ENCODE results near the gene CCDC57.

Gene CCDC57

DNA sequence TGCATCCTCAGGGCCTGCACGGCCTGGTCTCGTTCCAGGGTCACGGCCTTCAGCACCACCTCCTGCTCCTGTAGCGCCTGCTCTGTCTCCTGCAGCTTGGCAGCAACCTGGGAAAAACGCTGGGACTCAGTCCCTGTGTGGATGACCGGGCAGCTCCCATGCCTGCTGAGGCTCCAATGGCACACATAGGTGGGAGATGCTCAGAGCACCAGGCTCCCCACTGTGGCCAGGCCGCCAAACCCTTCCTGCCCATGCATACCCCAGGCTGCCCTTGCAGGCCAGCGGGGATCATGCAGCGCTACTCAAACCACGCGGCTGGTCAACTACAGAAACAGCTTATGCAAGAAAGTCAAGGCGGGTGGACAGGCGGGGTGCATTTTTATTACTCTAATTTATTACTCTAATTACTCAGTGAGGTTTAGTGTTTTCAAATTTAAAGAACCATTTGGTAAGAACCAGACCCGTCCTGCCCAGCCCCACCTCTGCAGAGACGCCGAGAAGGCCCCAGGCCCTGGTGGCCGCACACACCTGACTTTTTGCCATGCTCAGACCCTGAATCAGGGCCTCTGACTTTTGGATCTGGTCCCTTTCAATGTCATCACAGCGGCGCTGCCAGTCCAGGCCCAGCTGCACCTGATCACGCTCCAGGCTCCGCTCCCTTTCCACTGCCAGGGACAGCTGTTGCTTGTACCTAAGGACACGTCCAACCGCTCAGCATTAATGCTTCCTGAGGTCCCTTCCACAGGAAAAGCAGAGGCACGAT, 34.0 kb downstream of the CCDC57 start:
- H3K27me3 ChIP-seq (ENCODE audit: insufficient read depth, low read length, poor library complexity) = no peaks in the 10 kb centered on the region
- H2AFZ ChIP-seq (ENCODE audit: low read depth, low read length) = no peak overlapping the region
- H3K9ac ChIP-seq (ENCODE audit: low read depth, low read length) = no peak overlapping the region
- DNase-seq (no peak), ATAC-seq (ENCODE audit: insufficient read depth, low read depth) (no peak)
- H3K4me3 ChIP-seq (ENCODE audit: low read depth in 1 of 2, low read length in 2 of 2) = no peak overlapping the region
- H3K79me2 ChIP-seq (ENCODE audit: insufficient read depth, low read length) = no peaks in the 10 kb centered on the region
- TF ChIP-seq EZH2 (IDR thresholded peaks at IDR 0.05; ENCODE audit: borderline replicate concordance, low read depth, low read length, severe bottlenecking) = no peak
- TF ChIP-seq, protein P1, sequence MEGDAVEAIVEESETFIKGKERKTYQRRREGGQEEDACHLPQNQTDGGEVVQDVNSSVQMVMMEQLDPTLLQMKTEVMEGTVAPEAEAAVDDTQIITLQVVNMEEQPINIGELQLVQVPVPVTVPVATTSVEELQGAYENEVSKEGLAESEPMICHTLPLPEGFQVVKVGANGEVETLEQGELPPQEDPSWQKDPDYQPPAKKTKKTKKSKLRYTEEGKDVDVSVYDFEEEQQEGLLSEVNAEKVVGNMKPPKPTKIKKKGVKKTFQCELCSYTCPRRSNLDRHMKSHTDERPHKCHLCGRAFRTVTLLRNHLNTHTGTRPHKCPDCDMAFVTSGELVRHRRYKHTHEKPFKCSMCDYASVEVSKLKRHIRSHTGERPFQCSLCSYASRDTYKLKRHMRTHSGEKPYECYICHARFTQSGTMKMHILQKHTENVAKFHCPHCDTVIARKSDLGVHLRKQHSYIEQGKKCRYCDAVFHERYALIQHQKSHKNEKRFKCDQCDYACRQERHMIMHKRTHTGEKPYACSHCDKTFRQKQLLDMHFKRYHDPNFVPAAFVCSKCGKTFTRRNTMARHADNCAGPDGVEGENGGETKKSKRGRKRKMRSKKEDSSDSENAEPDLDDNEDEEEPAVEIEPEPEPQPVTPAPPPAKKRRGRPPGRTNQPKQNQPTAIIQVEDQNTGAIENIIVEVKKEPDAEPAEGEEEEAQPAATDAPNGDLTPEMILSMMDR (IDR thresholded peaks at IDR 0.05; ENCODE audit: borderline replicate concordance, extremely low read depth, low read length, poor library complexity, severe bottlenecking) = no peak
- peaks cover 62% of the 10 kb centered on the region for H3K36me3 ChIP-seq (ENCODE audit: insufficient read depth, low read length)
- H3K9me3 ChIP-seq (ENCODE audit: insufficient read depth, low read length, severe bottlenecking) = no peaks in the 10 kb centered on the region
- H3K4me2 ChIP-seq (ENCODE audit: insufficient read depth, low read length) = no peak overlapping the region
- H3K27ac ChIP-seq (ENCODE audit: low read length) = no peak overlapping the region
- H4K20me1 ChIP-seq (ENCODE audit: insufficient read depth, low read length) = no peaks in the 10 kb centered on the region
- no peaks in the 10 kb centered on the region for H3K4me1 ChIP-seq (ENCODE audit: insufficient read depth, low read length)

DNA sequence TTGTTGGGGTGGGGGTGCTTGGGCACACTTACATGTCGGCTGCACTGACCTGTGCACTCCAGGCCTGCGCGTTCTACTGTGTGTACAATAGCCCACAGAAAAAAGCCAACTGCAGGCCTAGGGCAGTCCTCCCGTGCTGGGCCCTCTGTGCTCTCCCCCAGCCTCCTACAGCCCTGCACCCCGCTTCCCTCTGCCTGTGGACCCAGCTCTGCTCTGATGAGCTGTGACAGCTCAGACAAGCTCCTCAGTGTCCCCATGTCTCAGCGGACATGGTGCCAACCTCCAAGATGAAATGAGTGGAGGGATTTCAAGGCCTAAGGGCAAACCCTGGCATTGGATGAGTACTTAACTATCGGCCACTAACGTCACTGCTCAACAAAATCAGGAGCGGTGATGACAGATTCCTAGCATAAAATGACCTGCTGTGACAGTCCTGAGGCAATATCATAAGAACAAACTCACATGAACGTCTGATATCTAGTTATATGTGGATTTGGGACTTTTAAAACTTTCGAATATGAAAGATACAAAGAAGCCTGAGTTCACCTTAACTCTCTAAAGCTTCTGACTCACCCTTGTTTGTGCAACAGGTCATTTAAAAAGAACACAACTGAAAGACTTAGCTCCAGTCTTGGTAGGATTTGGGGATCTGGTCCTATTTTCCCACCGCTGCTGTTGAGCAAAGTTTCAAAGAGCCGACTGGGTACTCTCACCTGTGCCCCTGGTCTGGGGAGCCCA, 34.7 kb downstream of the CCDC57 start:
- DNase-seq (no peak), ATAC-seq (ENCODE audit: insufficient read depth, low read depth) (no peak)
- Histone ChIP-seq H3K27me3 (ENCODE audit: insufficient read depth, low read length, poor library complexity) (no peaks in the 10 kb centered on the region), H3K79me2 (ENCODE audit: insufficient read depth, low read length) (no peaks in the 10 kb centered on the region), H3K4me1 (ENCODE audit: insufficient read depth, low read length) (no peaks in the 10 kb centered on the region), H4K20me1 (ENCODE audit: insufficient read depth, low read length) (no peaks in the 10 kb centered on the region), H2AFZ (ENCODE audit: low read depth, low read length) (no peak overlapping the region), H3K27ac (ENCODE audit: low read length) (no peak overlapping the region), H3K4me3 (ENCODE audit: low read depth in 1 of 2, low read length in 2 of 2) (no peak overlapping the region), H3K9ac (ENCODE audit: low read depth, low read length) (no peak overlapping the region), H3K9me3 (ENCODE audit: insufficient read depth, low read length, severe bottlenecking) (no peaks in the 10 kb centered on the region), H3K36me3 (ENCODE audit: insufficient read depth, low read length) (peaks cover 61% of the 10 kb centered on the region), H3K4me2 (ENCODE audit: insufficient read depth, low read length) (no peak overlapping the region)
- TF ChIP-seq, protein P1 (IDR thresholded peaks at IDR 0.05; ENCODE audit: borderline replicate concordance, extremely low read depth, low read length, poor library complexity, severe bottlenecking) = no peak
- no peak for TF ChIP-seq EZH2 (IDR thresholded peaks at IDR 0.05; ENCODE audit: borderline replicate concordance, low read depth, low read length, severe bottlenecking)

DNA sequence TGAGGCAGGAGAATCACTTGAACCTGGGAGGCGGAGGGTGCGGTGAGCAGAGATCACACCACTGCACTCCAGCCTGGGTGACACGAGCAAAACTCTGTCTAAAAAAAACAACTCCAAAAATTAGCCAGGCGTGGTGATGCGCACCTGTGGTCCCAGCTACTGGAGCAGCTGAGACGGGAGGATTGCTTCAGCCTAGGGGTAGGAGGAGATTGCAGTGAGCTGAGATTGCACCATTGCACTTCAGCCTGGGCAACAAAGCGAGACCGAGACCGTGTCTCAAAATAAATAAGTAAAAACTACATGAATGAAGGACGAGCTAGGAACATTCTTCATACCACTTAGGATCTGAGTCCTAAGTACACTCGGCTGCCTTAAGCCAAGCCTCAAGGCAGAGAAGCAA, 35.4 kb downstream of the CCDC57 start:
- no peak overlapping the region for H3K9ac ChIP-seq (ENCODE audit: low read depth, low read length)
- peaks cover 63% of the 10 kb centered on the region for H3K36me3 ChIP-seq (ENCODE audit: insufficient read depth, low read length)
- TF ChIP-seq, protein P1 (IDR thresholded peaks at IDR 0.05; ENCODE audit: borderline replicate concordance, extremely low read depth, low read length, poor library complexity, severe bottlenecking) = no peak
- TF ChIP-seq EZH2 (IDR thresholded peaks at IDR 0.05; ENCODE audit: borderline replicate concordance, low read depth, low read length, severe bottlenecking) = no peak
- no peaks in the 10 kb centered on the region for H3K9me3 ChIP-seq (ENCODE audit: insufficient read depth, low read length, severe bottlenecking)
- no peaks in the 10 kb centered on the region for H3K79me2 ChIP-seq (ENCODE audit: insufficient read depth, low read length)
- no peak overlapping the region for H3K4me2 ChIP-seq (ENCODE audit: insufficient read depth, low read length)
- no peaks in the 10 kb centered on the region for H3K4me1 ChIP-seq (ENCODE audit: insufficient read depth, low read length)
- H2AFZ ChIP-seq (ENCODE audit: low read depth, low read length) = no peak overlapping the region
- H3K4me3 ChIP-seq (ENCODE audit: low read depth in 1 of 2, low read length in 2 of 2) = no peak overlapping the region
- no peaks in the 10 kb centered on the region for H3K27me3 ChIP-seq (ENCODE audit: insufficient read depth, low read length, poor library complexity)
- H4K20me1 ChIP-seq (ENCODE audit: insufficient read depth, low read length) = no peaks in the 10 kb centered on the region
- DNase-seq = no peak
- ATAC-seq (ENCODE audit: insufficient read depth, low read depth) = no peak
- H3K27ac ChIP-seq (ENCODE audit: low read length) = no peak overlapping the region
